Left ventricle myocardium inferior (tissue), 1 donor: ENCODE measurements around the gene DSCAML1. TPM values are rescaled to one million over a fixed set of nuclear protein-coding genes. Genes with fewer than 3 reads are reported as not detected.

Experiments
- DNase-seq: peaks from one replicate; pipeline ENCODE4 v3.0.0-alpha.2; 2020
- H3K27ac ChIP-seq: fragments of 200-600 bp; replicated peaks from 2 replicates; pipeline ENCODE4 v1.8.0; 2021
- H3K27me3 ChIP-seq: fragments of 200-600 bp; 2 replicates; pipeline ENCODE4 v1.8.0; 2021; ENCODE audit warnings: low read depth
- H3K36me3 ChIP-seq: fragments of 200-600 bp; 2 replicates; pipeline ENCODE4 v1.8.0; 2021
- H3K4me1 ChIP-seq: fragments of 200-600 bp; 2 replicates; pipeline ENCODE4 v1.8.0; 2021
- H3K4me3 ChIP-seq: fragments of 200-600 bp; 2 replicates; pipeline ENCODE4 v1.8.0; 2021; ENCODE audit warnings: mild to moderate bottlenecking, moderate library complexity
- H3K9me3 ChIP-seq: fragments of 200-600 bp; replicated peaks from 2 replicates; pipeline ENCODE4 v1.8.0; 2021
- intact Hi-C: fragments of 100-400 bp; cut with micrococcal nuclease; formaldehyde crosslinking; loops from one replicate; pipeline ENCODE4 v1.11.0; 2022
- total RNA-seq: library from RNA; stranded (reverse); fragmentation: NEBNext Ultra II Directional; extraction: Animal tissue kit (Norgen Biotek cat#: 25700); gene quantifications from one replicate; pipeline ENCODE4 v1.2.1, GENCODE V29; 2021
- TF ChIP-seq, protein P1 (sequence below): fragments of 200-600 bp; IDR thresholded peaks from 2 replicates; pipeline ENCODE4 v1.8.0; 2021; ENCODE audit warnings: antibody characterized with exemption, mild to moderate bottlenecking, borderline replicate concordance
- donor health status: DM: no; HTN: yes; CAD: no; lungs with severe emphysema.

Gene DSCAML1
- total RNA-seq, 1 donor from 2014 or later: 0.19 TPM

- Histone ChIP-seq H3K4me3 (no peak overlapping the region), H3K9me3 (no peaks in the 10 kb centered on the region), H3K4me1 (no peaks in the 10 kb centered on the region), H3K27me3 (peaks cover 7% of the 10 kb centered on the region), H3K36me3 (no peaks in the 10 kb centered on the region), H3K27ac (no peak overlapping the region)
- no peak for DNase-seq
- intact Hi-C loops: no loop called here
- TF ChIP-seq, protein P1, sequence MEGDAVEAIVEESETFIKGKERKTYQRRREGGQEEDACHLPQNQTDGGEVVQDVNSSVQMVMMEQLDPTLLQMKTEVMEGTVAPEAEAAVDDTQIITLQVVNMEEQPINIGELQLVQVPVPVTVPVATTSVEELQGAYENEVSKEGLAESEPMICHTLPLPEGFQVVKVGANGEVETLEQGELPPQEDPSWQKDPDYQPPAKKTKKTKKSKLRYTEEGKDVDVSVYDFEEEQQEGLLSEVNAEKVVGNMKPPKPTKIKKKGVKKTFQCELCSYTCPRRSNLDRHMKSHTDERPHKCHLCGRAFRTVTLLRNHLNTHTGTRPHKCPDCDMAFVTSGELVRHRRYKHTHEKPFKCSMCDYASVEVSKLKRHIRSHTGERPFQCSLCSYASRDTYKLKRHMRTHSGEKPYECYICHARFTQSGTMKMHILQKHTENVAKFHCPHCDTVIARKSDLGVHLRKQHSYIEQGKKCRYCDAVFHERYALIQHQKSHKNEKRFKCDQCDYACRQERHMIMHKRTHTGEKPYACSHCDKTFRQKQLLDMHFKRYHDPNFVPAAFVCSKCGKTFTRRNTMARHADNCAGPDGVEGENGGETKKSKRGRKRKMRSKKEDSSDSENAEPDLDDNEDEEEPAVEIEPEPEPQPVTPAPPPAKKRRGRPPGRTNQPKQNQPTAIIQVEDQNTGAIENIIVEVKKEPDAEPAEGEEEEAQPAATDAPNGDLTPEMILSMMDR: no peak
These were observed 269.7 kb downstream of the DSCAML1 start for GRCh38 chr11:117527271-117527670.

- TF ChIP-seq, protein P1: no peak
- no peak for DNase-seq
- intact Hi-C loops: no loop called here
These were observed 271.0 kb downstream of the DSCAML1 start for GRCh38 chr11:117525866-117526542.

GRCh38 chr11:117524468-117525183 lies 272.4 kb downstream of the DSCAML1 start:
- TF ChIP-seq, protein P1: no peak
- intact Hi-C loops: no loop called here
- peaks cover 4% of the 10 kb centered on the region for H3K27me3 ChIP-seq
- no peak overlapping the region for H3K27ac ChIP-seq
- no peak overlapping the region for H3K4me3 ChIP-seq
- DNase-seq: no peak
- H3K4me1 ChIP-seq: no peaks in the 10 kb centered on the region
- no peaks in the 10 kb centered on the region for H3K9me3 ChIP-seq
- no peaks in the 10 kb centered on the region for H3K36me3 ChIP-seq

More at GRCh38 chr11:117525866-117526542, 271.0 kb downstream of the DSCAML1 start:
- H3K4me1 ChIP-seq: no peaks in the 10 kb centered on the region
- H3K36me3 ChIP-seq: no peaks in the 10 kb centered on the region
- H3K4me3 ChIP-seq: no peak overlapping the region
- peaks cover 6% of the 10 kb centered on the region for H3K27me3 ChIP-seq
- H3K27ac ChIP-seq: no peak overlapping the region
- H3K9me3 ChIP-seq: no peaks in the 10 kb centered on the region

DNA sequence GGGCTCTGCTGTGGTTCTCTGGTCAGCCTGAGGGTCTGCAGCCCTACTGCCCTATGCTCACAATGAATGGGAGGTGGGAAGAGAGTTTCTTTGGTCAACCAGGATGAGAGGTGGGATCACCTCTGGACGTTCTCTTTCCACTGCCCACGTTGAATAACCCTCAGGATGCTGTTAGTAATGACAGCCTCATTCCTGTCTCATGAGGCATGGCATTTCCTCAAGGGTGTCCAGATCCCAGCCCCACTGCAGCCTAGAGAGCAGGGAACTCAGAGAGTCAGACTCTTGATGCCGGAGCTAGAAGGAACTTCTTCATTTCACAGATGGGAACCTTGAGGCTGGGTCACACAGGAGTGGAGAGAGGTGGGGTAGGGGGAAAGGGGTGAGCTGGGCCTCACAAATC lies 273.3 kb downstream of the DSCAML1 start:
- TF ChIP-seq, protein P1: no peak
- Histone ChIP-seq H3K9me3 (no peaks in the 10 kb centered on the region), H3K27me3 (peaks cover 4% of the 10 kb centered on the region), H3K27ac (no peak overlapping the region), H3K36me3 (no peaks in the 10 kb centered on the region), H3K4me3 (no peak overlapping the region), H3K4me1 (no peaks in the 10 kb centered on the region)
- no peak for DNase-seq
- intact Hi-C loops: no loop called here

- TF ChIP-seq, protein P1: no peak
- H3K27me3 ChIP-seq: no peaks in the 10 kb centered on the region
- H3K36me3 ChIP-seq: no peaks in the 10 kb centered on the region
- intact Hi-C loops: no loop called here
- H3K27ac ChIP-seq: no peak overlapping the region
- DNase-seq: no peak
- no peaks in the 10 kb centered on the region for H3K9me3 ChIP-seq
- no peaks in the 10 kb centered on the region for H3K4me1 ChIP-seq
- no peak overlapping the region for H3K4me3 ChIP-seq
These were observed 275.0 kb downstream of the DSCAML1 start for GRCh38 chr11:117521974-117522373.
